Esophagus muscularis mucosa (tissue), 4 donors: Measurements from ENCODE around the gene BMP6. TPM values are rescaled to one million over a fixed set of nuclear protein-coding genes. Genes with fewer than 3 reads are reported as not detected.

Experiments used
- DNase-seq: peaks from one replicate; pipeline ENCODE4 v3.0.0-alpha.2; 2017; ENCODE audit errors: extremely low spot score
- H3K27ac ChIP-seq, 4 donors: fragments of 200-600 bp; sonication (generic); replicated peaks in 1 of 4; 1 replicate in 3 of 4; 2 replicates in 1 of 4; pipeline ENCODE4 v1.5.1; 2016 to 2019; ENCODE audit warnings: mild to moderate bottlenecking in 1 of 4
- H3K27me3 ChIP-seq, 4 donors: fragments of 200-600 bp; sonication (generic); one replicate each; pipeline versions ENCODE4 v1.5.1 to v1.6.0; 2016 to 2019
- H3K36me3 ChIP-seq, 4 donors: fragments of 200-600 bp; sonication (generic); one replicate each; pipeline ENCODE4 v1.5.1; 2016 to 2019
- H3K4me1 ChIP-seq, 4 donors: fragments of 200-600 bp; sonication (generic); one replicate each; pipeline ENCODE4 v1.5.1; 2016 to 2019
- H3K4me3 ChIP-seq, 4 donors: fragments of 200-600 bp; sonication (generic); 1 replicate in 2 of 4; 2 replicates in 2 of 4; pipeline ENCODE4 v1.5.1; 2016 to 2019; ENCODE audit warnings: mild to moderate bottlenecking in 4 of 4, moderate library complexity in 1 of 4
- H3K9me3 ChIP-seq, 4 donors: fragments of 200-600 bp; sonication (generic); 1 replicate in 3 of 4; 2 replicates in 1 of 4; pipeline ENCODE4 v1.5.1; 2016 to 2019
- EP300 ChIP-seq: sonication (generic); formaldehyde crosslinking; IDR thresholded peaks from one replicate; pipeline ENCODE4 v1.6.1; 2017; ENCODE audit warnings: antibody characterized with exemption
- POLR2A ChIP-seq: fragments of 450-650 bp; IDR thresholded peaks from one replicate; pipeline ENCODE4 v1.6.1; 2017; ENCODE audit warnings: antibody characterized with exemption, moderate library complexity, mild to moderate bottlenecking, low read depth
- POLR2AphosphoS5 ChIP-seq, 2 donors: sonication (generic); formaldehyde crosslinking; IDR thresholded peaks; one replicate each; pipeline ENCODE4 v1.6.1; 2017; ENCODE audit warnings: antibody characterized with exemption in 2 of 2
- WGBS: methylation state at CpG from one replicate; pipeline ENCODE4 v1.1.5; 2018; 5-methylcytosine and 5-hydroxymethylcytosine counted together
- intact Hi-C: fragments of 100-400 bp; cut with DNase I; formaldehyde crosslinking; loops from one replicate; pipeline ENCODE4 v1.15.1; 2023
- total RNA-seq, 4 donors: library from RNA; depleted of rRNA; stranded (reverse); fragments of >200 nt; gene quantifications; one replicate each; pipeline versions ENCODE4 v1.1.0 to v1.2.1, GENCODE V29; 2016
- TF ChIP-seq, protein P1 (sequence below), 3 experiments: fragments of 200-600 bp in 2 of 3; fragments of 450-650 bp in 1 of 3; sonication (generic) in 2 of 3; IDR thresholded peaks; one replicate each; pipeline ENCODE4 v1.5.1; 2017 to 2019; ENCODE audit warnings: antibody characterized with exemption in 3 of 3, mild to moderate bottlenecking in 2 of 3, moderate library complexity in 1 of 3

BMP6 gene
- total RNA-seq, 4 donors from 2014 or later: 5.1 to 10.0 (median 6.9) TPM

DNA sequence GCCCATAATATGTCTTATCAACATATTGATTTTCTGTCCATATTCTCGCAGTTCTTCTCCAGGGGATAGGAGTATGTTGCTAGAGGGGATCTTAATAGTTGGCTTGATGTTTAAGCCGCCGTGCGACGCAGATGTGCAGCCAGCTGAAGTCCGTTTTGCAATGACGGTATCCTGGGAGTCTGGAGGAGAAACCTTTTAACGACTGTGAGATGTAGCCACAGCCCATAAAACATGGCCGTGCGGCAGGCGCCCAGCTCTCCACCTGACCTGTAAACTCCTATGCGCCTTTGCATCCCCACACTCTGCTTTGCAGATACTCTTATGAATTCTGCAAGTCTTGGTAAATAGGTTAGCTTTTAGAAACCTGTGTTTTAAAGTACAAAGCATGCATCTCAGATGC, 36.9 kb downstream of the BMP6 start:
- Histone ChIP-seq H3K36me3 (no peaks in the 10 kb centered on the region), H3K27me3 (no peaks in the 10 kb centered on the region), H3K27ac (no peak overlapping the region), H3K4me3 (no peak overlapping the region), H3K9me3 (no peaks in the 10 kb centered on the region), H3K4me1 (peaks cover 0 to 7% (median 0%) of the 10 kb centered on the region in 4 donors)
- 86% methylated on average over 12 of the region's 12 CpGs for WGBS
- no peak for DNase-seq
- TF ChIP-seq, protein P1, sequence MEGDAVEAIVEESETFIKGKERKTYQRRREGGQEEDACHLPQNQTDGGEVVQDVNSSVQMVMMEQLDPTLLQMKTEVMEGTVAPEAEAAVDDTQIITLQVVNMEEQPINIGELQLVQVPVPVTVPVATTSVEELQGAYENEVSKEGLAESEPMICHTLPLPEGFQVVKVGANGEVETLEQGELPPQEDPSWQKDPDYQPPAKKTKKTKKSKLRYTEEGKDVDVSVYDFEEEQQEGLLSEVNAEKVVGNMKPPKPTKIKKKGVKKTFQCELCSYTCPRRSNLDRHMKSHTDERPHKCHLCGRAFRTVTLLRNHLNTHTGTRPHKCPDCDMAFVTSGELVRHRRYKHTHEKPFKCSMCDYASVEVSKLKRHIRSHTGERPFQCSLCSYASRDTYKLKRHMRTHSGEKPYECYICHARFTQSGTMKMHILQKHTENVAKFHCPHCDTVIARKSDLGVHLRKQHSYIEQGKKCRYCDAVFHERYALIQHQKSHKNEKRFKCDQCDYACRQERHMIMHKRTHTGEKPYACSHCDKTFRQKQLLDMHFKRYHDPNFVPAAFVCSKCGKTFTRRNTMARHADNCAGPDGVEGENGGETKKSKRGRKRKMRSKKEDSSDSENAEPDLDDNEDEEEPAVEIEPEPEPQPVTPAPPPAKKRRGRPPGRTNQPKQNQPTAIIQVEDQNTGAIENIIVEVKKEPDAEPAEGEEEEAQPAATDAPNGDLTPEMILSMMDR (IDR thresholded peaks at IDR 0.05): no peak
- TF ChIP-seq POLR2A (no peak), POLR2AphosphoS5 (IDR thresholded peaks at IDR 0.05) (no peak), EP300 (no peak)
- intact Hi-C loops: no loop called here

DNA sequence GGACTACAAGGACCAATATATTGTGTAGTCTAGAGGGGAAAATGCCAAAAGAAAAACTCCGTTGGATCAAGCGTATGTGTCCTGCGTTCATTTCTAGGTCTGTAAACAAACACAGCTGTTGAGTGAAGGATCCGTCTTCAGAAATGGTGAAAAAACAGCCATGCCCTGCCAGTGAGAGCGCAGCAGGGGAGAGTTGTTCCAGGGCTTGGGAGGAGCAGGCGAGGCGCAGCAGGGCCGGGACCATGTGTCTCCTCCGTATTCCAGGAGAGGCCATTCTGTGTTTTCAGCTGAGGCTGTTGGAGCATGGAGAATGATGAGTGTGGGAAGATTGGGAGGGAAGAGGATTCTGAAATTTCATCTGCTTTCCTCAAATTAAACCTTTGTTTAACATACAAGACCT, 38.0 kb downstream of the BMP6 start:
- intact Hi-C loops: no loop called here
- WGBS: 65% methylated on average over 9 of the region's 9 CpGs
- H3K4me3 ChIP-seq: no peak overlapping the region

DNA sequence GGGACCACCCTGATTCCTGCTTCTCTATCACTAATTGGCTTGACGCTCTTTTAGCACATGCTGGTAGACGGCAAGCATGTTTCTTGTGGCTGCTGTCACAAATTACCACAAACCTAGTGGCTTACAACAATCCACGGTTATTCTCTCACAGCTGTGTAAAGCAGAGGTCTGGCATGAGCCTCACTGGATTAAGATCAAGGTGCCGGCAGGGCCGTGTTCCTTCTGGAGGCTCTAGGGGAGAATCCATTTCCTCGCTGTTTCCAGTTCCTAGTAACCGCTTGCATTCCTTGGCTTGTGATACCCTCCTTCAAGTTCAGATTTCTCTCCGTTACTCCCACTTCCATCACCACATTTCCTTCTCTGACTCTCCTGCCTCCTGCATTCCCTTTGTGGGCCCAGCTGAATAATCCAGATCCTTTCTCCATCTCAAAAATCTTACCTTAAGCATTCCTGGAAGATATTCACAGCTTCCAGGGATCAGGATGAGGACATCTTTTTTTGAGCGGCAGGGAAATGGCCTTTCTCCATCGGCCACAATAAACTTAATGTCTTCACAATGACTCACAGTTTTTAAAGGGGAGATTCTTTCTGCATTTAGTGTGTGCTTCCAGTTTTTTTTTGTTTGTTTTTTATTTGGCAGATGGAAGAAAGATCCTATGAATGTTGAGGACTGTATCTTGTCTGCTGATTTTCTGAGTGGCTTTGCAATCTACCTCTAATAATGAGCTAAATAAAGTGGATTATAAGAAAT, 39.9 kb downstream of the BMP6 start:
- no peaks in the 10 kb centered on the region for H3K36me3 ChIP-seq
- no peaks in the 10 kb centered on the region for H3K9me3 ChIP-seq
- no peak overlapping the region for H3K4me3 ChIP-seq
- 81% methylated on average over 10 of the region's 10 CpGs for WGBS
- H3K27ac ChIP-seq: no peak overlapping the region
- intact Hi-C loops: no loop called here
- no peaks in the 10 kb centered on the region for H3K27me3 ChIP-seq
- no peak for DNase-seq
- TF ChIP-seq POLR2AphosphoS5 (IDR thresholded peaks at IDR 0.05) (no peak), POLR2A (no peak), EP300 (no peak)
- TF ChIP-seq, protein P1 (IDR thresholded peaks at IDR 0.05): no peak
- H3K4me1 ChIP-seq: no peaks in the 10 kb centered on the region

More for the DNA sequence above, 38.0 kb downstream of the BMP6 start:
- no peaks in the 10 kb centered on the region for H3K4me1 ChIP-seq
- no peak overlapping the region for H3K27ac ChIP-seq
- H3K36me3 ChIP-seq: no peaks in the 10 kb centered on the region
- no peak for DNase-seq
- H3K27me3 ChIP-seq: no peaks in the 10 kb centered on the region
- TF ChIP-seq EP300 (no peak), POLR2AphosphoS5 (IDR thresholded peaks at IDR 0.05) (no peak), POLR2A (no peak)
- TF ChIP-seq, protein P1 (IDR thresholded peaks at IDR 0.05): no peak
- H3K9me3 ChIP-seq: no peaks in the 10 kb centered on the region

DNA sequence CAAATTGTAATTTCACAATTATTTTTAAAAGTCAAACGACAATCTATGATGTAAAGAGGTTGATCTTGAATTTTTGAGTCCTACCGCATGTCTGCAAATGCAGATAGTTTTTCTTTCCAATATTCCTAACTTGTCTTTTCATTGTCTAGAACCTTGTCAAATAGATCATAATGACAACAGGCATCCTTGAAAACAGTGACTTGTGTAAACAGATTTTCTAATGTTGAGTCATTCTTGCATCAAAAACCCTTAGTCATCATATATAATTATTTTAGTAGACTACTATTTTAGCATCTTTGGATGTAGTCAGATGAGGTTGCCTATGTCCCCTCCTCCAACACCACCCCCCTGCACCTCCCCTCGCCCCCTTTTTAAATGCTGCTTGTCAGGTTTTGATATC, 43.8 kb downstream of the BMP6 start:
- H3K27ac ChIP-seq: no peak overlapping the region
- H3K4me1 ChIP-seq: no peaks in the 10 kb centered on the region
- no peak for TF ChIP-seq POLR2AphosphoS5 (IDR thresholded peaks at IDR 0.05)
- TF ChIP-seq EP300: no peak
- no peak for TF ChIP-seq POLR2A
- TF ChIP-seq, protein P1 (IDR thresholded peaks at IDR 0.05): no peak
- DNase-seq: no peak
- 69% methylated on average over 3 of the region's 3 CpGs for WGBS
- intact Hi-C loops: no loop called here
- no peaks in the 10 kb centered on the region for H3K9me3 ChIP-seq
- no peaks in the 10 kb centered on the region for H3K36me3 ChIP-seq
- H3K27me3 ChIP-seq: peaks cover 0 to 6% (median 0%) of the 10 kb centered on the region in 4 donors
- H3K4me3 ChIP-seq: no peak overlapping the region
